Measurements from ENCODE around the gene MRPL1.

The MRPL1 gene

DNA sequence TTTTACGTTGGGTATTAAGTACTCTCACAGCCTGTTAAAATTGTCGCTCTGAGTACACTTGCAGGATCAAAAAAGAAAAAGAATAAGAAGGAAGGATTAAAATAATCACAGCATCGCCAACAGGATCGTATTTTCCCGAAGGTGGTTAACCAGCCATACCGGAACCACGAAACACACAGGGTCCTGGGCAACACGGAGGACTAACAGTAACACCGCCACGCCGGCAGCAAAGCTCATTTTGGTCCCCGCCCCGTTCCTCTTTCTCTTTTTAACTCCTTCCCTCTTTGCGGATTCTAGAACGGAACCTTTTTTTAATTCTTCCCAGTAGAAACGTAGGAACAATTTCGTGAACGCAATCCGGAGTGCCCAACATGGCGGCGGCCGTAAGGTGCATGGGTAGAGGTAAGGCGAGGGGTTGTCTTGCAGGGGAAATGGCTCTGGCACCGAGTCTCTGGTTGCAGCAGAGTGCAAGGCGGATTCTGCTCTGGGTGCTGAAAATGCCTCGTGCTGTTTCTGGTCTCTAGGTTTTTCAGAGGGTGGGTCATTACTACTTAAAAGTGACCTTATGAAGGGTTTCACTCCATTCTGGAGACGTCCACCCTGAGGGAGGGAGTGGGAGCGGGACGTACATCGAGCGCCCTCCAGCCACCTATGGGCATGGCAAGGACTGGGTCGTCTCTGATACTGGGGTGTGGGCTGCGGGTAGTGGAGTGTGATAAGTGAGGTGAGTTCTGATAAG is at the start of gene MRPL1:
MRPL1 (plus strand) TSS at position 353 of the 739 bp plus-strand sequence; CDS start at position 372, 19 bp downstream.
- H3K4me3 ChIP-seq (ENCODE audit: low read depth in 1 of 2, low read length in 2 of 2), result peak within 1 kb of the TSS; percentile 86 to 87
- H3K4me1 ChIP-seq (ENCODE audit: control insufficient read depth in 1 of 2, insufficient read depth in 2 of 2, low read length in 2 of 2), result peaks cover 8 to 18% of the 10 kb centered on the region in 2 donors
- peaks cover 0 to 3% of the 10 kb centered on the region in 2 donors for H3K36me3 ChIP-seq (ENCODE audit: control insufficient read depth in 1 of 2, insufficient read depth in 2 of 2, low read length in 2 of 2)
- H3K27ac ChIP-seq (ENCODE audit: low read length), result peak within 1 kb of the TSS; percentile 99
- no peaks in the 10 kb centered on the region for H3K27me3 ChIP-seq (ENCODE audit: low read depth, low read length)
- H3K9me3 ChIP-seq (ENCODE audit: control insufficient read depth in 1 of 2, low read length in 2 of 2), result no peaks in the 10 kb centered on the region

DNA sequence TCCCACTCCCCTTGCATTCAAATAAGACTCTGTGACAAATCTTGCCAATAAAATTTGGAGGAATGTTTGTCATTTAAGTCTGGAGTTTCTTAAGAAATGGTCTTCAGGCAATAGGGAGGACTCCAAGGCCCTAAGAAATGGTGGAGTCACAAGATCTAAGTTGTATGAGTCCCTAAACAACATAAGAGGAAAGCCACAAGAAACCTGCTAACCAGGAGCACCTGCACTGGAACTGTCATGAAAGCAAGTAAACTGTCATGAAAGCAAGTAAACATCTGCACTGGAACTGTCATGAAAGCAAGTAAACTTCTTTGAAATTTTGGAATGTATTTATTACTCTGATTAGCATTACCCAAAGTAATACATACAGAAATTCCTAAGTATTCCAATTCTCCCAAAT is 47.0 kb upstream of the MRPL1 start:
- H3K36me3 ChIP-seq (ENCODE audit: control insufficient read depth in 1 of 2, insufficient read depth in 2 of 2, low read length in 2 of 2), result no peaks in the 10 kb centered on the region
- H3K27me3 ChIP-seq (ENCODE audit: low read depth, low read length), result no peaks in the 10 kb centered on the region
- peaks cover 6 to 25% of the 10 kb centered on the region in 2 donors for H3K4me1 ChIP-seq (ENCODE audit: control insufficient read depth in 1 of 2, insufficient read depth in 2 of 2, low read length in 2 of 2)
- no peak overlapping the region for H3K4me3 ChIP-seq (ENCODE audit: low read depth in 1 of 2, low read length in 2 of 2)
- no peak overlapping the region for H3K27ac ChIP-seq (ENCODE audit: low read length)
- H3K9me3 ChIP-seq (ENCODE audit: control insufficient read depth in 1 of 2, low read length in 2 of 2), result no peaks in the 10 kb centered on the region

DNA sequence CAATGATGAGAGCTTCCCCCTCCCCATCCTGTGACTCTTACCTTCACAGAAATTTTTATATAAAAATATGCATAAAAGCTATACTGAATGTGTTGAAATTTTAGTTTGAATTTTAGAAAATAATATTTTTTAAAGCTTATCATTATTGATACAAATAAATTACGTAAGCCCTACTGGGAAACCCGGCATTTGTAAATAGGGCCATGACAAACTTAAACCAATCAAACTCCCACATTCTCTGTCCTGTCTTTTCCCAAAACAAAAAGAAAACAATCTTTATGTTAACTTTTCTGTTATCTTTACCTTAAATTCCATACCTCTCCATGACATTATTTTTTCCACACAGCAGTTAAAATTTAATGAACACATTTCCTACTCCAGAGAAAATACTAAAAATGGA is 46.1 kb upstream of the MRPL1 start:
- Histone ChIP-seq H3K9me3 (ENCODE audit: control insufficient read depth in 1 of 2, low read length in 2 of 2) (no peaks in the 10 kb centered on the region), H3K4me3 (ENCODE audit: low read depth in 1 of 2, low read length in 2 of 2) (no peak overlapping the region), H3K36me3 (ENCODE audit: control insufficient read depth in 1 of 2, insufficient read depth in 2 of 2, low read length in 2 of 2) (no peaks in the 10 kb centered on the region), H3K27ac (ENCODE audit: low read length) (peak overlapping the region; percentile 56), H3K4me1 (ENCODE audit: control insufficient read depth in 1 of 2, insufficient read depth in 2 of 2, low read length in 2 of 2) (peaks cover 14 to 32% of the 10 kb centered on the region in 2 donors), H3K27me3 (ENCODE audit: low read depth, low read length) (no peaks in the 10 kb centered on the region)

DNA sequence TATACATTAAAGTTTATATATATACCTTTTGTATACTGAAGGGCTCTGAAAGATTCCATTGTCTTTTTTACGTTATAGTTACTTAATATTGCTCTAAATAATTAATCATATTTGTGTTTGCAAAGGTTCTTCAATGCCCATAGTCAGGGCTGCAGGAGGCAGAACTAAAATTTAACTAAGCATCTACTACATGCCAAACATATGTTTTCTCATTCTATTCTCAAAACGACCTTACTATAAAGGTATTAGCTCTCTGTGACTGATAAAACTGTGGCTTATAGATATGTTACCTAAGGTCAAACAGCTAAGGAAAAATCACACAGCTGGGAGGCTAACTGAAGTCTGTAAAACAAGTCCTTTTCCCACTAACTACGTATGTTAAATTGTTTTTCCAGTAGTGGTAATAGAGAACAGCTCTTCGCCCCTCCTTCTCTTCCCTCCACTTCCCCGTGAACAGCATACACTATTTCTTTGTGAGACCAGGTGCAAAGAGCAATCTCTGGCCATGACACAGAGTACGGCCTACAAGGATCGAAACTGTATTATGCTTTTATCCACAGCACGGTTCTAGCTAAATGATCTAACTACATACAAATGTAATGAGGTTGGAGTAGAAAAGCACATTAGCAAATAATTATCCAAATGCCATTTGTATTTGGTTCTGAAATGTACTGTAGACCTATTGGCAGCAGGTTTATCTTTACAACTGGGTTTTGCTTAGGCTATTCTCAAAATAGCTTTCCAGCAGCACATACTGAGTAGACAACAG is 45.1 kb upstream of the MRPL1 start:
- Histone ChIP-seq H3K9me3 (ENCODE audit: control insufficient read depth in 1 of 2, low read length in 2 of 2) (no peaks in the 10 kb centered on the region), H3K4me1 (ENCODE audit: control insufficient read depth in 1 of 2, insufficient read depth in 2 of 2, low read length in 2 of 2) (peaks cover 14 to 33% of the 10 kb centered on the region in 2 donors), H3K36me3 (ENCODE audit: control insufficient read depth in 1 of 2, insufficient read depth in 2 of 2, low read length in 2 of 2) (no peaks in the 10 kb centered on the region), H3K4me3 (ENCODE audit: low read depth in 1 of 2, low read length in 2 of 2) (peak overlapping the region; percentile 78 to 83), H3K27me3 (ENCODE audit: low read depth, low read length) (no peaks in the 10 kb centered on the region), H3K27ac (ENCODE audit: low read length) (peak overlapping the region; percentile 94)

DNA sequence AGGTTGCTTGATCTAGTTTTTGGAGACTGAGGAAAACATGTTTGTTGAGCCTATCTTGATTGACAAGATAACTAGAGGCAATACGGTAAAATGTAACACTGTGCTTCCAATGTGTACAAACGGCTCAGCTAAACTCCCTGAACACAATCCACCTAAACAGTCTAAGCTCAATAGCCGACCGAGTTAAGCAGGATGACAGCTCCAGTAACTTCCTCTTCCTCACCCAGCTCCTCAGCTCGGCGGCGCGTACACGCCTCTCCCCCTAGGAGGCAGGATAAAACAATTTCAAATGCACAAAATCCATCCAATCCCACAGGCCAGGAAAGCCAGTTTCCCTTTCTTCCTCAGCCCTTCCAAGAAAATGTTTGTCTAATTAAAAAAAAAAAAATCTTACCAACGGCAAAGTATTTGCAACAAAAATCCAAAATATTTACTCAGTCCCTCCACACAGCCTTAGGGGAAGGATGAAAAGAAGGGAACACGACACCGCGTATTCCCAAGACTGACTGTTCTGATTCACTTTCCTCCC is 44.5 kb upstream of the MRPL1 start:
- peaks cover 14 to 33% of the 10 kb centered on the region in 2 donors for H3K4me1 ChIP-seq (ENCODE audit: control insufficient read depth in 1 of 2, insufficient read depth in 2 of 2, low read length in 2 of 2)
- peak overlapping the region; percentile 94 for H3K27ac ChIP-seq (ENCODE audit: low read length)
- H3K9me3 ChIP-seq (ENCODE audit: control insufficient read depth in 1 of 2, low read length in 2 of 2), result no peaks in the 10 kb centered on the region
- no peaks in the 10 kb centered on the region for H3K36me3 ChIP-seq (ENCODE audit: control insufficient read depth in 1 of 2, insufficient read depth in 2 of 2, low read length in 2 of 2)
- peak overlapping the region; percentile 78 to 83 for H3K4me3 ChIP-seq (ENCODE audit: low read depth in 1 of 2, low read length in 2 of 2)
- no peaks in the 10 kb centered on the region for H3K27me3 ChIP-seq (ENCODE audit: low read depth, low read length)

DNA sequence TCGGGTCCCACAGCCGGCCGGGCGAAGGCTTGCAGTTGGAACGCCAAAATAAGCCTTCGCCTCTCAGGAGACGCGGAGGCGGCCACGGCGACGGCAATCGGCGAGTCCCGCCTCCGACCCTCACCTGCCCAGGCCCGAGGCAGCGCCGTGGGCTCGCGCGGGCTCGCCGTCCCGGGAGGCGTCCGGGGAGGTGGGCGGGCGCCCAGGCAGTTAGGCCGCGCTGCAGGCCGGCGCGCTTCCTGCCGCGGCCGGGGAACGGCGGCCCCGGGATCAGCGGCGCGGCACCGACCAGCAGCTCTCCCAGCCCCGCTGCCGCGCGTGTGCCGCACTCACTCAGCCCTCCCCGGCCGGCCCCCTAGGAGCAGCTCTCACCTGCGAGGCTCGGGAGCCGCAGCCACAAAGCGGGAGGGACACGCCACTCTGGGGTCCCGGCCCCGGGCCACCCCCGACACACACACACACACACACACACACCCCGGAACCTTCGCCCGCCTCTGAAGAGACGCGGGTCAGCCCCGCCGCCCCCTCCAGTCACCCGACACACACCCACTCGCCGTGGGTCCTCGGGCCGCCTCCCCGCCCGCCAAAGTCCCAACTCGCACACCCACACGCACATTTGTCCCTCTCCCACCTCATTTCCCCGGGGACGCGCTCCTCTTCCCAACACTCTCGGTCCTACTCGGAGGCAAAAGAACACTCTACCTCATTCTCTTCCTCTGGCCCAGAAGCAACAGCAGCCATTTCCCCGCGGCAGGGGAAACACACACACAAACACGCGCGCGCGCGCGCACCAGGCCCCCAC is 43.8 kb upstream of the MRPL1 start, which contains the start of gene CNOT6L:
CNOT6L (minus strand) TSS at position 767 of the 802 bp plus-strand sequence; CDS start at position 707, 60 bp downstream.
- no peaks in the 10 kb centered on the region for H3K27me3 ChIP-seq (ENCODE audit: low read depth, low read length)
- peak within 1 kb of the TSS; percentile 86 for H3K4me3 ChIP-seq (ENCODE audit: low read depth in 1 of 2, low read length in 2 of 2)
- peak within 1 kb of the TSS; percentile 98 for H3K27ac ChIP-seq (ENCODE audit: low read length)
- no peaks in the 10 kb centered on the region for H3K36me3 ChIP-seq (ENCODE audit: control insufficient read depth in 1 of 2, insufficient read depth in 2 of 2, low read length in 2 of 2)
- peaks cover 14 to 32% of the 10 kb centered on the region in 2 donors for H3K4me1 ChIP-seq (ENCODE audit: control insufficient read depth in 1 of 2, insufficient read depth in 2 of 2, low read length in 2 of 2)
- H3K9me3 ChIP-seq (ENCODE audit: control insufficient read depth in 1 of 2, low read length in 2 of 2), result no peaks in the 10 kb centered on the region

DNA sequence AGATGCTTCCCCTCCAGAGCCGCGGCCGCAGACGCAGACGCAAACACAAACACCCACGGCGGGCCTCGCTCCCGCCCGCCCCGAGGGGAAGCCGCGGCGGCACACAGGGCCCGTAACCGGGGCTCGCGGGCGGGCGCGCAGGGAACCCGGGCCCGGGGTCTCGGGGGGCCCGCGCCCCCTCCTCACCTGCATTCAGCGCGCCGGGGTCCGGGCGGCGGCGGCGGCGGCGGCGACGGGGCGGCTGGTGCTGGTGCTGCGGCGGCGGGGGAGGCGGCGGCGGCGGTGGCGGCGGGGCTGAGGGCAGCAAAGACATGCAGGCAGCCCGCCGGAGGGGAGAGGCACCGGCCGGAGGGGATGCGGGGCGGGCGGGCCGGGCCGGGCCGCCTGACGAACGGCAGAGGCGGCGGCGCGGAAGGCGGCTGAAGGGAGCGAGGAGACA is 43.2 kb upstream of the MRPL1 start:
- Histone ChIP-seq H3K27me3 (ENCODE audit: low read depth, low read length) (no peaks in the 10 kb centered on the region), H3K4me1 (ENCODE audit: control insufficient read depth in 1 of 2, insufficient read depth in 2 of 2, low read length in 2 of 2) (peaks cover 14 to 27% of the 10 kb centered on the region in 2 donors), H3K27ac (ENCODE audit: low read length) (peak overlapping the region; percentile 98), H3K36me3 (ENCODE audit: control insufficient read depth in 1 of 2, insufficient read depth in 2 of 2, low read length in 2 of 2) (no peaks in the 10 kb centered on the region), H3K9me3 (ENCODE audit: control insufficient read depth in 1 of 2, low read length in 2 of 2) (no peaks in the 10 kb centered on the region), H3K4me3 (ENCODE audit: low read depth in 1 of 2, low read length in 2 of 2) (peak overlapping the region; percentile 74 to 86)

DNA sequence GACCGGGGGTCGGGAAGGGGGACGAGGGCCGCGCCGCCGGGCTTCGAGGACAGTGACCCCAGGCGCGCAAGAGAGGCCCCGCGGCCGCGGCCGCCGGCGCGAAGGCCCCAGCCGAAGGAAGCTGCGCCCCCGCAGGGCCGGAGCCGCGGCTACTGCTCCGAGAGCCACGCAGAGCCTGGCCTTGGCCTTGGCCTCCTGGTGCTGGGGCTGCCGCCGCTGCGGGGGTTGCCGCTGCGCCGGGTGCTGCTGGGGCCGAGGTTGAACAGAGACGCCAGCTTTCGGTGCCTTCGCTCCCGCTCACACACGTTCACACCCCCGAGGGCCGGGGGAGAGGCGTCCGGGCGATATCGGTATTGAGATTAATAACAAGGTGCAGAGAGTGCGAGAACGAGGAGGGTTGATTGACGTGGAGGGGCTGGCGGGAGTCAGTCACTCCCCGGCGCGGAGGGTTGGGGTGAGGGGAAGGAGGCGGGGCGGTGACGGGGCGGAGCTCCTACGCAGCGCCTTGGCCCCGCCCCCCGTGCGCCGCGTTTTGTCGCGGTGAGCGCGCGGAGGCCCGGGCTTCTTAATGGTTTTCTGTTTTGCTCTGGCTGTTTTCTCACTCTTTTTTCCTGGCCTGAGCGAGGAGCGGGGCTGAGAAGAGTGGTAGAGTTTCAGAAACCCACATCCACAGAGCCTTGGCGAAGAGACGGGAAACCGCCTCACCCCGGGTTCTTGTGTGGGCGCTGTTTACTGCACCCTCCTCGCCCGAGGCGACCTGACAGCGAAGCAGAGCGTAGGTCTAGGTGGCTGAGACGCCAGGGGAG is 42.6 kb upstream of the MRPL1 start:
- peak overlapping the region; percentile 86 for H3K4me3 ChIP-seq (ENCODE audit: low read depth in 1 of 2, low read length in 2 of 2)
- peaks cover 14 to 21% of the 10 kb centered on the region in 2 donors for H3K4me1 ChIP-seq (ENCODE audit: control insufficient read depth in 1 of 2, insufficient read depth in 2 of 2, low read length in 2 of 2)
- peak overlapping the region; percentile 98 for H3K27ac ChIP-seq (ENCODE audit: low read length)
- no peaks in the 10 kb centered on the region for H3K36me3 ChIP-seq (ENCODE audit: control insufficient read depth in 1 of 2, insufficient read depth in 2 of 2, low read length in 2 of 2)
- H3K27me3 ChIP-seq (ENCODE audit: low read depth, low read length), result no peaks in the 10 kb centered on the region
- H3K9me3 ChIP-seq (ENCODE audit: control insufficient read depth in 1 of 2, low read length in 2 of 2), result no peaks in the 10 kb centered on the region

DNA sequence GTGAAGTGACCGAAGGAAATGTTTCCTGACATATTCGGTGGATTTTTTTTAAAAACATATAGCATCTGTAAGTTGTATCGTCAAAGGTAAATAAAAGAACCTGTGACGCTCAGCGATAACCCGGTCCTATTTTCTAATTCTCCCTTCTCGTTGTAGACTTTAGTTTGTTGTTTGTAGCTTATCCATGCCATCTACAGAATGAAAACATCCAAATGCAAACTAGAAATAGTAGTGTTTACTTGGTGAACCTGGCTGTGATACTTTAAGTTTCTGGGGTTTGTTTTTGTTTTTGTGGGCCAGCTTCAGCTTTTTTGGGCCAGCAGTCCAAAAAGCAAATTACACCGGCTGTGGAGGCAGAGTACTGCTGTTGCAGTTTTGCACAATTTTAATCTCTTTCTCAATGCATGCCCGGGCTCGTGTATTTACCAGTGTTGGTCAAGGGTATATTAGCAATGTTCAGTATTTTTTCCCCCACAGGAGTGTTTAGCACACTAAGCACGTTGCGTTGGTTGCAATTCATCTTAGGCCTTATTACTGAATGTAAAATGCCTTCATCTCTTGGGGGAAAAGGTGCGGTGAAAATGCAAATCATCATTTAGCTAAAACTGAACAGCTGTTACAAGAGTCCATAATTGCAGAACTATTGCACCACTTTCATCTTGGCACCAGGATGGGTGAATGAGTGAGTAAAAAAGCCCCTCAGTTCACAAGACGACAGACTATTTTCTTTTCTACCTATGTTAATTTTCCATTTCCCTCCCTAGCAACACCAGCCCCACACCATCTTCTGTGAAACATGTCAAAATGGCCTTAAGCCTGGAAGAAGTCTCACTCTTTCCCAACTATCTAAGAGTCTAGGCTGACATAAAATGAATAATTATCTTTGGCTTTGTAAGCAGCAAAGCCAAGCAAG is 41.7 kb upstream of the MRPL1 start:
- Histone ChIP-seq H3K27ac (ENCODE audit: low read length) (peak overlapping the region; percentile 98), H3K4me1 (ENCODE audit: control insufficient read depth in 1 of 2, insufficient read depth in 2 of 2, low read length in 2 of 2) (peaks cover 14 to 16% of the 10 kb centered on the region in 2 donors), H3K9me3 (ENCODE audit: control insufficient read depth in 1 of 2, low read length in 2 of 2) (no peaks in the 10 kb centered on the region), H3K4me3 (ENCODE audit: low read depth in 1 of 2, low read length in 2 of 2) (peak overlapping the region; percentile 86), H3K27me3 (ENCODE audit: low read depth, low read length) (no peaks in the 10 kb centered on the region), H3K36me3 (ENCODE audit: control insufficient read depth in 1 of 2, insufficient read depth in 2 of 2, low read length in 2 of 2) (no peaks in the 10 kb centered on the region)

Data from muscle layer of duodenum (tissue), 2 donors.